NCI-H2196 treated with DMSO at 0.1 percent for 48 hours (cell line): ENCODE data around the gene PCIF1.
A peak's percentile ranks its signal among the peaks of the same experiment; 100 is the strongest.
"Not testable (repeated sequence)": the region's sequence is repeated elsewhere in the genome, so short reads cannot be mapped to it uniquely, and the experiment has no call there.

ENCODE experiments used
- DNase-seq: peaks from one replicate; lab custom pipeline; 2025; ENCODE audit not compliant: unreplicated experiment; lab: John Stamatoyannopoulos, UW

PCIF1 gene

GRCh38 chr20:45934586-45935415 is at the start of gene PCIF1:
Gene PCIF1, plus strand, starts transcription at chr20:45934683. Its CDS starts 4,317 bp downstream, at chr20:45939000.
- DNase-seq, result peak; percentile 88

- no peak for DNase-seq
Measured at GRCh38 chr20:45886590-45887345, 47.7 kb upstream of the PCIF1 start.

GRCh38 chr20:45887346-45887715 is 47.2 kb upstream of the PCIF1 start, which contains the start of gene SPATA25:
Gene SPATA25, minus strand, starts transcription at chr20:45887622. Its CDS starts 32 bp downstream, at chr20:45887590.
- no peak for DNase-seq

- DNase-seq, result no peak
Measured at GRCh38 chr20:45888681-45889080, 45.8 kb upstream of the PCIF1 start.

GRCh38 chr20:45890077-45890984 is 44.2 kb upstream of the PCIF1 start:
- peak; percentile 34 for DNase-seq

- peak; percentile 48 for DNase-seq
Measured at GRCh38 chr20:45890985-45891983, 43.2 kb upstream of the PCIF1 start, which contains the start of the genes CTSA and NEURL2. Gene CTSA, plus strand, starts transcription at chr20:45891335. Its CDS starts 234 bp downstream, at chr20:45891569. Gene NEURL2, minus strand, starts transcription at chr20:45891208. Its CDS starts 217 bp downstream, at chr20:45890991.

DNA sequence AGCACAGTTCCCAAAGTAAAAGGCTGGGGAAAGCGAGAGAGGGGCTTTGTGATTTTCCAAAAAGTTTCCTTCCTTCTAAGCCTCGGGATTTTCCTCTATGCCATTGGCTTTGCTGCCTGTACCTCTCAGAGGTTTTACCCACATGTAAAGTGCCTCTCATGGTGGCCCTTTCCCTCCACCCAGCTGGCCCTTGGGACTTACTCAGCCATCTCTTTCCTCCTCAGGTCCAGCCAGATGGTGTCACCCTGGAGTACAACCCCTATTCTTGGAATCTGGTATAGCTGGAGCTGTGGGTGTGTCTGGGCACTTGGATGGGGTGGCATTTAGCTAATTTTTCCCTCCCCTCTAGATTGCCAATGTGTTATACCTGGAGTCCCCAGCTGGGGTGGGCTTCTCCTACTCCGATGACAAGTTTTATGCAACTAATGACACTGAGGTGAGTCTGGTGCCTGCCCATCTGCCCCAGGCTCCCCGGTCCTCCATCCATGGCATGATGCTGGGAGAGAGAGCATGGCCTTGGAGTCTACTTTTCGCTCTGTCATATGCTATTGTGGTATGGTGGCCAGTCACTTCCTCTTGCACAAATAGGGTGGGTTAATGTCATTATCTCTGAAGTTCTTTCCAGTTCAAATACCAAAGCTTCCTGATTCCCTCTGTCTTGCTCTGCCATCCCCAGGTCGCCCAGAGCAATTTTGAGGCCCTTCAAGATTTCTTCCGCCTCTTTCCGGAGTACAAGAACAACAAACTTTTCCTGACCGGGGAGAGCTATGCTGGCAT is 42.2 kb upstream of the PCIF1 start:
- DNase-seq, result no peak

- no peak for DNase-seq
Measured at GRCh38 chr20:45892828-45893500, 41.5 kb upstream of the PCIF1 start.

DNA sequence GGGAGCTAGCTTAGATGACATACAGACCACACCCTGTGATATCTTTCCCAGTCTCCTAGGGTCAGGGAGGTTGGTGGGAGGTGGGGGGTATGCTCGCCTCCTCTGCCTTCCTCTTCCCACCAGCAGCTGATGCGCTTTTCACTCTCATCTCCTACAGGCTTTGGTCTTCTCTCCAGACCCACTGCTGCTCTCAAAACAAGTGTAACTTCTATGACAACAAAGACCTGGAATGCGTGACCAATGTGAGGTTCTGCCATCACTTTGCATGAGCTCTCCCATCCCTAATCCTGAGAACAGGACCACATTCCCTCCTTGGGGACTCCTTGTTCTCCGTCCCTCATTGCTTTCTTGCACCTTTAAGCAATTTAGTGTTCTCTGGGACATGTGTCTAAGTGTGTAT is 40.7 kb upstream of the PCIF1 start:
- DNase-seq, result no peak

DNA sequence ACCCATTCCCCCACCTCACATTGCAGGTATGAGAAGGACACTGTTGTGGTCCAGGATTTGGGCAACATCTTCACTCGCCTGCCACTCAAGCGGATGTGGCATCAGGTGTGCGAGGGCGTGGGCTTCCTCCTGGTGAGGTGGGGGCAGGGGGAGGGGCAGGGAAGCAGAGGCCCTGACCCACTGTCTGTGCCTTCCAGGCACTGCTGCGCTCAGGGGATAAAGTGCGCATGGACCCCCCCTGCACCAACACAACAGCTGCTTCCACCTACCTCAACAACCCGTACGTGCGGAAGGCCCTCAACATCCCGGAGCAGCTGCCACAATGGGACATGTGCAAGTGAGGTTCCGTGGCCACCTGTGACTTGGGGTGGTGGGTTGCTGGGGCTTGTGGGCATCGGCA is 39.7 kb upstream of the PCIF1 start:
- no peak for DNase-seq

DNA sequence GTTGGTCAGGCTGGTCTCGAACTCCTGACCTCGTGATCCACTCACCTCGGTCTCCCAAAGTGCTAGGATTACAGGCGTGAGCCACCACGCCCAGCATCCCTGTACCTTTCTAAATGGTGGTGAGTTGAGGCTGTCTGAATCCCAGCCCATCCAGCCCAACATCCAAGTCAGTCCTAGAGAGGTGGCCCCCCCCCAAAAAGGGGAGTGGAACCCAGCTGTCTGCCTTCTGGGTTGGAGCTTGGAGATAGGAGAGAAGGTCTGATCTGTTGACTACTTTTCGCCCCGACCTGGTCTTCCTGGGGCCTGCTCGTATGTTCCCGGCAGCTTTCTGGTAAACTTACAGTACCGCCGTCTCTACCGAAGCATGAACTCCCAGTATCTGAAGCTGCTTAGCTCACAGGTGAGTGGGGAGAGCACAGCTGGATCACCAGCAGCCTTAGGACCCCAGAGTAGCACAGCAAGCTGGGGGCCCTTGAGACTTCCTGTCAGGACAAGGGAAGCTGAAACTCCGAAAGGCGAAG is 37.8 kb upstream of the PCIF1 start:
- DNase-seq, result no peak

- DNase-seq, result no peak
Measured at GRCh38 chr20:45897289-45897688, 37.2 kb upstream of the PCIF1 start.

DNA sequence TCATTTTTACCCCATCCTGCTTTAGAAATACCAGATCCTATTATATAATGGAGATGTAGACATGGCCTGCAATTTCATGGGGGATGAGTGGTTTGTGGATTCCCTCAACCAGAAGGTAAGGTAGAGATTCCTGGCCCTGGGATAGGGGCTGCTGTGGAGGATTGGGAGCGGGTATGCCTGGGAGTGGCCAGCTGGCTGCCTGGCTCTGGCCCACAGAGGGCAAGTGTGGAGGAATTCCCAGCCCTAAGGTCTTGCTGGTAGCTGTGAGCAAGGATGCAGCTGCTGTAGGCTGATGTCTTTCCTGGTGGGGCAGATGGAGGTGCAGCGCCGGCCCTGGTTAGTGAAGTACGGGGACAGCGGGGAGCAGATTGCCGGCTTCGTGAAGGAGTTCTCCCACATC is 36.8 kb upstream of the PCIF1 start:
- no peak for DNase-seq

DNA sequence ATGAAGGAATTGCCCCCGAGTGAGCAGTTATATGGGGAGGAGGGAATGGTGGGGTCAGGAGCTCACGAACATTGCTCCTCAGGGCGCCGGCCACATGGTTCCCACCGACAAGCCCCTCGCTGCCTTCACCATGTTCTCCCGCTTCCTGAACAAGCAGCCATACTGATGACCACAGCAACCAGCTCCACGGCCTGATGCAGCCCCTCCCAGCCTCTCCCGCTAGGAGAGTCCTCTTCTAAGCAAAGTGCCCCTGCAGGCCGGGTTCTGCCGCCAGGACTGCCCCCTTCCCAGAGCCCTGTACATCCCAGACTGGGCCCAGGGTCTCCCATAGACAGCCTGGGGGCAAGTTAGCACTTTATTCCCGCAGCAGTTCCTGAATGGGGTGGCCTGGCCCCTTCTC is 36.2 kb upstream of the PCIF1 start:
- no peak for DNase-seq

- DNase-seq, result no peak
Measured at GRCh38 chr20:45899046-45899835, 35.2 kb upstream of the PCIF1 start.

GRCh38 chr20:45901332-45901731 is 33.2 kb upstream of the PCIF1 start:
- DNase-seq, result not testable (repeated sequence)

- DNase-seq, result no peak
Measured at GRCh38 chr20:45902199-45902701, 32.2 kb upstream of the PCIF1 start.
